Measurements from ENCODE around the gene SPATS2L. TPM values are rescaled to one million over a fixed set of nuclear protein-coding genes. Genes with fewer than 3 reads are reported as not detected.
A peak's percentile ranks its signal among the peaks of the same experiment; 100 is the strongest.

The SPATS2L gene
- total and polyA plus RNA-seq, 2 experiments from 2014 or later, result 118 to 154 TPM

GRCh38 chr2:200342235-200342634 is 35.7 kb downstream of the SPATS2L start:
- no peak overlapping the region for H3K4me3 Mint-ChIP-seq
- peak overlapping the region; percentile 25; the same call in 1 of the 2 replicates for H3K27ac Mint-ChIP-seq
- Histone ChIP-seq H3K4me2 (no peak overlapping the region), H3K79me2 (replicated peaks; ENCODE audit: insufficient read depth) (peaks cover 99% of the 10 kb centered on the region), H2AFZ (no peak overlapping the region), H3K27me3 (ENCODE audit: insufficient read depth) (no peaks in the 10 kb centered on the region), H3F3A (replicated peaks; ENCODE audit: low read depth) (0 out of 2 replicates have a peak, but pooled peaks cover 3% of the 10 kb centered on the region), H3K36me3 (ENCODE audit: insufficient read depth) (no peaks in the 10 kb centered on the region; the same call in 1 of the 2 replicates), H3K27ac (ENCODE audit: low read depth) (peak overlapping the region; percentile 63), H3K9me2 (ENCODE audit: insufficient read depth) (no peaks in the 10 kb centered on the region; the same call in 1 of the 2 replicates), H4K20me1 (replicated peaks; ENCODE audit: insufficient read depth) (peaks cover 3% of the 10 kb centered on the region; the same call in 1 of the 2 replicates), H3K4me3 (no peak overlapping the region), H3K4me1 (ENCODE audit: insufficient read depth) (peaks cover 25% of the 10 kb centered on the region)
- peaks cover 2% of the 10 kb centered on the region for H3K27me3 Mint-ChIP-seq (ENCODE audit: insufficient read depth, low read depth, poor library complexity)
- H3K9me3 Mint-ChIP-seq, result peaks cover 3% of the 10 kb centered on the region; the same call in 2 of the 3 replicates
- DNase-seq (ENCODE audit: low spot score), result no peak
- TF ChIP-seq ZNF114 (CRISPR knock-in tag; IDR thresholded peaks at IDR 0.05) (no peak), STAT1 (IDR thresholded peaks at IDR 0.05; ENCODE audit: unreplicated experiment) (no peak), EZH2phosphoT487 (IDR thresholded peaks at IDR 0.05; ENCODE audit: unreplicated experiment) (no peak), ZNF462 (CRISPR knock-in tag; IDR thresholded peaks at IDR 0.05) (no peak), NANOG (IDR thresholded peaks at IDR 0.05; ENCODE audit: borderline replicate concordance) (no peak), POLR2AphosphoS5 (IDR thresholded peaks at IDR 0.05; ENCODE audit: low read depth) (no peak), EZH2 (IDR thresholded peaks at IDR 0.05; ENCODE audit: low read depth, unreplicated experiment) (no peak), CREB1 (CRISPR knock-in tag; IDR thresholded peaks at IDR 0.05; ENCODE audit: low read depth) (no peak), CTCF (conservative IDR thresholded peaks at IDR 0.05; ENCODE audit: low read depth in 2 of 2) (no peak), ETS1 (IDR thresholded peaks at IDR 0.05) (no peak), JUNB (IDR thresholded peaks at IDR 0.05; ENCODE audit: unreplicated experiment) (no peak), REST (IDR thresholded peaks at IDR 0.05; ENCODE audit: unreplicated experiment) (no peak), ZNF331 (CRISPR knock-in tag; IDR thresholded peaks at IDR 0.05; ENCODE audit: low read depth) (no peak)
- peaks cover 36% of the 10 kb centered on the region; the same call in 2 of the 3 replicates for H3K36me3 Mint-ChIP-seq (ENCODE audit: low read depth)
- ATAC-seq, result peak; percentile 55
- peaks cover 55% of the 10 kb centered on the region for H3K4me1 Mint-ChIP-seq

Data from GM23338 (cell line).